ENCODE results near the gene MYL5.
"Not testable (repeated sequence)": the region's sequence is repeated elsewhere in the genome, so short reads cannot be mapped to it uniquely, and the experiment has no call there.

MYL5 gene

GRCh38 chr4:730511-730910 is 56.2 kb downstream of the MYL5 start:
- DNase-seq, result no peak

- not testable (repeated sequence) for DNase-seq
Observed at GRCh38 chr4:730946-731904, 56.9 kb downstream of the MYL5 start.

Data from NCI-H526 (cell line).